DOHH2 (cell line): ENCODE measurements around the gene C19orf67.

Experiments used
- CTCF ChIP-seq: fragments of 200-600 bp; sonication (generic); IDR thresholded peaks from one replicate; pipeline ENCODE4 v1.5.1; 2014; ENCODE audit warnings: antibody characterized with exemption, mild to moderate bottlenecking, low read depth, low read length; ENCODE audit not compliant: poor library complexity, severe bottlenecking
- EZH2phosphoT487 ChIP-seq: fragments of 200-600 bp; sonication (generic); IDR thresholded peaks from 2 replicates; pipeline ENCODE4 v1.6.1; 2017; ENCODE audit warnings: borderline replicate concordance, mild to moderate bottlenecking, antibody characterized with exemption, low read length, moderate library complexity, mixed read lengths

GRCh38 chr19:14059652-14060155 lies 25.9 kb downstream of the C19orf67 start:
- TF ChIP-seq CTCF = no peak
- TF ChIP-seq EZH2phosphoT487 = no peak
